ENCODE results near the gene ACTRT2. TPM values are rescaled to one million over a fixed set of nuclear protein-coding genes. Genes with fewer than 3 reads are reported as not detected.

The ACTRT2 gene
- total RNA-seq, 2 donors from 2014 or later: not detected

- ATAC-seq (no peak), DNase-seq (peak in 1 of 2 donors; percentile 16)
- intact Hi-C loops (cut with DNase I, micrococcal nuclease): no loop called here
Observed at GRCh38 chr1:3026581-3027391, 5.5 kb downstream of the ACTRT2 start.

- intact Hi-C loops (cut with DNase I, micrococcal nuclease): no loop called here
- ATAC-seq (no peak), DNase-seq (peak in 1 of 2 donors; percentile 13)
Observed at GRCh38 chr1:3027611-3028371, 6.5 kb downstream of the ACTRT2 start.

DNA sequence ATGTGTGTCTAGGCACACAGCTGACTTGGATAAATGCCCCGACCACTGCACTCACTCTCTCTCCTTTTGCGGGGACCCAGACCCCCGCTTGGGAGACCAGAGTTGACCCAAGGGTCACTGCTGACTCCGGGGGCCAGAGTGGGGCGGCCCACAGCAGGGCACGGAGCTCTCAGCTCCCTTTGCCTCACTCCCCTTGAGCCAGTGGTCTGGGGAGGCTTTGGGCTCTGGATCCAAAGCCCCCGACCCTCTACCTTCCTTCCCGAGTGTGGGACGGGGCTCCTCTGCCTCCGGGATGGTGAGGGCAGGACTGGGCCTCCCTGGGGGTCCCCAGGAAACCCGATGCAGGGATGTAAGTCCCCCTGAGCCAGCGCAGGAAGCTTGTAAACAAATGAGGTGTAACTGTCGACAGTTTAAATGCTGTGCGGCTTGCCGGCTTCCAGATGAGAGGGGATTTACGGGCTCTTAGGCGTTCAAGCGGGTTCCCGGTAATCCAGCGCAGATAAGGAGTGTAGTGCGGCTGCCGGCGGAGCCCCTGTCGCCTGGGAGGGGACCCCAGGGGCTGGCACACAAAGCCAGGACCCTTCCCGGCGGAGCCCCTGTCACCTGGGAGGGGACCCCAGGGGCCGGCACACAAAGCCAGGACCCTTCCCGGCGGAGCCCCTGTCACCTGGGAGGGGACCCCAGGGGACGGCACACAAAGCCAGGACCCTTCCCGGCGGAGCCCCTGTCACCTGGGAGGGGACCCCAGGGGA lies 7.4 kb downstream of the ACTRT2 start:
- intact Hi-C loops (cut with DNase I, micrococcal nuclease): no loop called here
- ATAC-seq (no peak), DNase-seq (peak in 1 of 2 donors; percentile 14)

GRCh38 chr1:3029481-3029961 lies 8.3 kb downstream of the ACTRT2 start:
- ATAC-seq: no peak
- DNase-seq: peak in 1 of 2 donors; percentile 19
- intact Hi-C loops (cut with DNase I, micrococcal nuclease): no loop called here

DNA sequence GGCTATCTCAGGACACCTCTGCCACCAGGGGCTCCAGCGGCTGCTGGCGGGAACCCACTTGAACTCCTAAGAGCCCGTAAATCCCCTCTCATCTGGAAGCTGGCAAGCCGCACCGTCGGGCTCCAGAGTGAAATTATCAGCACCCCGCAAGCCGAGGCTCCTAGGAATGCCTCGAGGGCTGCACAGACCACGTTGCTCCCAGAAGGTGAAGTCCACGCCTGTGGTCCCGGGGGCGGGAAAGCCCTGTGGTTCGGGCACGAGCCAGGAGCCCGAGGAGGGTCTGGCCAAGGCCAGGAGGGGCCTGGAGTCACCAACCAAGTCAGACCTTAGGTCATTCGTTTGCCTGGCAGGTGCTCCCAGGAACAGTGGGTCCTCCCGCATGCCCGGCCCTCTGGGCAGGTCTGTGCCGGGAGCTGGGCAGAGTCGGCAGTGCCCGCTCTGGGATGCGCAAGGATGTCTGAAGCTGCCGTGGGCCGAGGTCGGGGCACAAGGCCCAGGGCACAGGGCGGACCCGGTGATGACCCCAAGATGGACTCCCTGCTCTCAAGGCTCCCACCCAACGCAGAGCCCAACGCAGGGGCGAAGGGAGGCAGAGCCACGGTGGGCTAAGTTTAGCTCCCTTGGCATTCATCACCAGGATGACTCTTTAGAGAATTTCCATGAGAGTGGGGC lies 8.9 kb downstream of the ACTRT2 start:
- ATAC-seq (no peak), DNase-seq (peak in 1 of 2 donors; percentile 11)
- intact Hi-C loops (cut with DNase I, micrococcal nuclease): no loop called here

DNA sequence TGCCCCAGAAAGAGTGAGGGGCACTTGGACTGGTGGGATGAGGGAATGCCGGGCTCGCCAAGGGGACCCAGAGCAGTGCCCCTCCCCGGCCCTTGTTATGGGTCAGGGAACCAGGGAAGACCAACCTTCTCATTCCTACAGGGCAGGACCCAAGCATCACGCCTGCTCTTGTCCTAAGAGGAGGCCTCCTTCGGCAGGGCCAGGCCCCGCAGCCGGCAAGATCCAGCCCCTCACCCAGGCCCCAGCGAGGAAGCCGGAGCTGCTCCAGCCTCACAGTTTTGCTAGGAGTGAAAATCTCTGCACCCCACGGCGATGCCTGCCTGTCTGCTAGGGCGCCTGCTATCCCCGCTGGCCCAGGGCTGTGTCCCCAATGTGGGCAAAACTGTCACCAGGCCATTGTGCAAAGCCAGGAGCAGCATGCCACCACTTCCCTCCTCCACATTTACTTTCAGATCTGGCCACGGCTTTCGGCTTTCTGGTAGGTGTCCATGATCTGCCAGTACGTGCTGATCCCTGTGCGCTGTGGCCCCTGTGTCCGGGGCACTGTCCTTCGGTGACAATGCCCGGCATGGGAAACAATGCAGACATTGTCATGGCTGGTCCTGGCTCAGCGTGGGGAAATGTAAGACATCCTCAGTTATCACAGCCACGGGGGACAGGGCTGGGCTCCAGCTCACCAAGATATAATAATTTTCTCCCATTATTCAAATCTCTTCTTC lies 9.6 kb downstream of the ACTRT2 start:
- intact Hi-C loops (cut with DNase I, micrococcal nuclease): no loop called here
- no peak for ATAC-seq
- peak in 1 of 2 donors; percentile 16 for DNase-seq

DNA sequence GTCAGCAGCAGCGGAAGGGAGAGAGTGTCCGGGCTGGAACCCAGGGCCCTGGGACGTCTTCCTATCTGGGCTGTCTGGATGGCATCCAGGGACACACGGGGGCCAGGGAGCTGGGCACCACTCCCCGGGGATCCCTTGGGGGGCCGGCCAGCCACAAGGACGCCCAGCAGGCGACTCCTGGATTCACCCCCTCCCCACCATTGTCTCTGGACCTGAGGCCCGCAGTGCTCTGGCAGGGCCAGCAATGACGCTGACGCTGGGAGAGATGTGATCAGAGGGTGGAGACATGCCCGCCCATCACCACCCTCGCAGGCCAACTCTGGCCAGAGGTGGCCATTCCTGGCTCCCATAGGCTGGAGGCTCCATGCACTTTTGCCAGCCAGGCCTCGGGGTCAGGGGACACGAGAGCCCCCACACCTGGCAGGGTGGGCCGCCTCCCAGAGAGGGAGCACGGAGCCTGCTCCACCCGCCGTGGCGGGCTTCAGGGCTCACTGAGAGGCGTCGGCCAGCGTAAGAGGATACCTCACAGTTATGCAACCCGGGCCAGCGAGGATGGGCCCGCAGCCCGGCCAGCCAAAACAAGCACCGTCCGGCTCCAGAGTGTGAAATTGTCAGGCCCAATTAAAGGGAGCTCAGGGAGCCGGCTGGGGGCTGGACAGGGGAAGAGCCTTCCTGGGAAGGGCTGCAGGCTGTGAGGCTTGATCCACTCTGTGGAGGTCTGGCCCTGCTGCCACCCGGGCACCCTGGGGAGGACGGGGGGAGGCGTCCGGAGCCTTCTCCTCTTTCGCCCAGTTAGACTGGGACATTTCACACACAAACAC lies 10.3 kb downstream of the ACTRT2 start:
- ATAC-seq (no peak), DNase-seq (peak in 1 of 2 donors; percentile 10)
- intact Hi-C loops (cut with DNase I, micrococcal nuclease): no loop called here

- DNase-seq (peak in 1 of 2 donors; percentile 5), ATAC-seq (no peak)
- intact Hi-C loops (cut with DNase I, micrococcal nuclease): no loop called here
Observed at GRCh38 chr1:3032371-3033039, 11.2 kb downstream of the ACTRT2 start.

GRCh38 chr1:3033040-3033789 lies 11.9 kb downstream of the ACTRT2 start:
- DNase-seq: peak in 1 of 2 donors; percentile 8
- intact Hi-C loops (cut with DNase I, micrococcal nuclease): no loop called here
- no peak for ATAC-seq

DNA sequence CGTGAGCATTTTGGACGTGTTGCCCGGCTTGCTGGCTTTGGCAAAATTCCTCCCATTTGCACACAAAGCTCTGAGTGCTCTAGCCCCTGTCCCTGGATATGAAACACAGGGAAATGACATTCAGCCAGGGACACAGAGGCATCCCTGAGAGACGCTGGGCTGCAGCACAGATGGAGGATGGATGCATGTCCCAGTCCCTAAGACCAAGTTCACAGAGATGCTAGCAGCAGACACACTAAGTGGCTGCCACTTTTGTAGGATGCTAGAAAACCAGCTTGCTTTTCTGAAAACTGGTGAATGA lies 12.5 kb downstream of the ACTRT2 start:
- intact Hi-C loops (cut with DNase I, micrococcal nuclease): no loop called here
- ATAC-seq (no peak), DNase-seq (peak in 1 of 2 donors; percentile 5)

GRCh38 chr1:3034162-3034561 lies 12.9 kb downstream of the ACTRT2 start:
- intact Hi-C loops (cut with DNase I, micrococcal nuclease): no loop called here
- ATAC-seq: no peak

DNA sequence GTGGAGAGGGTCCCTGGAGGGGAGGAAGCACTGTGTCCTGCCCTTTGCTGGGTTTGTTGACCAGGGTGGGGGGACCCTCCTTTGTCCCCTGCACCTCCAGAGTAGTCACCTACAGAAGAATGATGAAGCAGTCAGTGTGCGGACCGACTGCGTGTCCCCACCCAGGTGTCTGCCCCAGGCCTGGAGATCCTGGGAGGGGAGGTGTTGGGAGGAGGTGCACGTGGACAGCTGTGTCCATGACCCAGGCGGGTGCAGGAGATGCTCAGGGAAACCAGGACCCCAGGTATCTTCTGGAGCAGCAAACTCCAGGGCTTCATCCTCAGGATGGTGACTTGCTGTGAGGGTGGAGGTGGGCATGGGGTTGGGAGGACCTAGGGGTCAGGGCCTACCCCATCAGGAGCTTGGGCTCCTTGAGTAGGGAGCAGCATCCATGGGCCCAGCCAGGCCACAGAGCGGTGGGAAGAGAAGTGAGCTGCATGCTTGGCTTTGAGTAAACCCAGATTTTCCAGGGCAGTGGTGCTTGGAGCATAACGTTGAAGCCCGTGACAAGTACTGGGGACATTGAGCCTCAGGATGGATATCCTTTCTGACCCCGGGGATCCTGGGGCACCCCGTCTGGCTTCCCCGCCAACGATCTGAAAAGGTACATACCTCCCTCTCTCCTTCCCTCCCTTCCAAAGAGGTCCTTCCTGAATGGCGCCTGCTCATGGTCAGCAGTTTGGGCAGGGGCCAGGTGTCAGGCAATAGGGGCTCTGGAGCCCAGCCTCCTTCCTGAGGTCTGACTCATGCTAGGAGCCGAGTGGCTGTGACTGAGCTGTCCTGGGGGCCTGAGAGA lies 13.7 kb downstream of the ACTRT2 start:
- ATAC-seq (no peak), DNase-seq (peak in 1 of 2 donors; percentile 10)
- intact Hi-C loops (cut with DNase I, micrococcal nuclease): no loop called here

More at GRCh38 chr1:3034162-3034561, 12.9 kb downstream of the ACTRT2 start:
- peak in 1 of 2 donors; percentile 14 for DNase-seq

GRCh38 chr1:3035563-3036446 lies 14.5 kb downstream of the ACTRT2 start:
- intact Hi-C loops (cut with DNase I, micrococcal nuclease): no loop called here
- no peak for ATAC-seq
- DNase-seq: peak in 1 of 2 donors; percentile 12
